GM23248 (cell line): Measurements from ENCODE around the gene SLC12A4. TPM values are rescaled to one million over a fixed set of nuclear protein-coding genes. Genes with fewer than 3 reads are reported as not detected.

ENCODE experiments used
- DNase-seq: peaks from one replicate; pipeline ENCODE4 v3.0.0-alpha.2; 2015
- H2AFZ ChIP-seq: fragments of 200-600 bp; sonication (generic); 2 replicates; pipeline ENCODE4 v1.6.1; 2016; ENCODE audit warnings: antibody characterized with exemption
- H3F3A ChIP-seq: fragments of 200-600 bp; sonication (generic); 2 replicates; pipeline ENCODE4 v1.6.1; 2016; ENCODE audit warnings: mild to moderate bottlenecking, antibody characterized with exemption, mixed run types; ENCODE audit not compliant: insufficient read depth
- H3K27ac ChIP-seq: fragments of 200-600 bp; sonication (generic); 2 replicates; pipeline ENCODE4 v1.5.1; 2016; ENCODE audit warnings: mild to moderate bottlenecking
- H3K27me3 ChIP-seq: fragments of 200-600 bp; sonication (generic); replicated peaks from 2 replicates; pipeline ENCODE4 v1.6.1; 2016; ENCODE audit warnings: mild to moderate bottlenecking; ENCODE audit not compliant: insufficient read depth
- H3K36me3 ChIP-seq: fragments of 200-600 bp; sonication (generic); 2 replicates; pipeline ENCODE4 v1.6.1; 2016; ENCODE audit warnings: low read depth, mild to moderate bottlenecking
- H3K4me1 ChIP-seq: fragments of 200-600 bp; sonication (generic); 2 replicates; pipeline ENCODE4 v1.6.1; 2016; ENCODE audit warnings: mild to moderate bottlenecking; ENCODE audit not compliant: insufficient read depth
- H3K4me2 ChIP-seq: fragments of 200-600 bp; sonication (generic); one replicate; pipeline ENCODE4 v1.6.1; 2016; ENCODE audit warnings: mild to moderate bottlenecking; ENCODE audit not compliant: unreplicated experiment
- H3K4me3 ChIP-seq: fragments of 200-600 bp; sonication (generic); 2 replicates; pipeline ENCODE4 v1.5.1; 2016; ENCODE audit warnings: mild to moderate bottlenecking
- H3K79me2 ChIP-seq: fragments of 200-600 bp; sonication (generic); 2 replicates; pipeline ENCODE4 v1.6.1; 2016; ENCODE audit warnings: mild to moderate bottlenecking; ENCODE audit not compliant: insufficient read depth
- H3K9ac ChIP-seq: fragments of 200-600 bp; sonication (generic); 2 replicates; pipeline ENCODE4 v1.6.1; 2016; ENCODE audit warnings: mild to moderate bottlenecking
- H3K9me2 ChIP-seq: fragments of 200-600 bp; sonication (generic); 2 replicates; pipeline ENCODE4 v1.6.1; 2016; ENCODE audit warnings: mixed run types, mild to moderate bottlenecking, moderate library complexity; ENCODE audit not compliant: insufficient read depth
- H3K9me3 ChIP-seq: fragments of 200-600 bp; sonication (generic); one replicate; pipeline ENCODE4 v1.6.1; 2017; ENCODE audit warnings: low read depth
- H4K20me1 ChIP-seq: fragments of 200-600 bp; sonication (generic); 2 replicates; pipeline ENCODE4 v1.6.0; 2016; ENCODE audit not compliant: insufficient read depth
- EZH2 ChIP-seq: fragments of 200-600 bp; sonication (generic); IDR thresholded peaks from 2 replicates; pipeline ENCODE4 v1.6.1; 2018; ENCODE audit warnings: antibody characterized with exemption, mild to moderate bottlenecking; ENCODE audit not compliant: insufficient read depth, poor library complexity, severe bottlenecking
- EZH2phosphoT487 ChIP-seq: fragments of 200-600 bp; sonication (generic); IDR thresholded peaks from 2 replicates; pipeline ENCODE4 v1.6.1; 2018; ENCODE audit warnings: antibody characterized with exemption, moderate library complexity, mild to moderate bottlenecking, low read depth; ENCODE audit not compliant: insufficient read depth
- WGBS, 2 experiments: methylation state at CpG; one replicate each; pipeline ENCODE4 v1.1.6; 2015 to 2017; ENCODE audit warnings: low lambda C conversion rate in 2 of 2, low coverage in 1 of 2; ENCODE audit errors: missing lambda C conversion rate in 2 of 2; 5-methylcytosine and 5-hydroxymethylcytosine counted together
- in situ Hi-C: fragments of 300-500 bp; cut with MboI; formaldehyde crosslinking; loops from 2 replicates; pipeline ENCODE4 v1.15.0; 2020
- polyA plus RNA-seq: library from polyadenylated mRNA; unstranded; fragments of >200 nt; fragmentation: Nextera tagmentation; extraction: Ambion mirVana; gene quantifications from 2 replicates; pipeline ENCODE4 v1.2.1, GENCODE V29; 2016
- total RNA-seq: library from RNA; depleted of rRNA; stranded (reverse); fragments of >200 nt; shearing (Covaris generic); gene quantifications from 2 replicates; pipeline ENCODE4 v1.2.3, GENCODE V29; 2014

SLC12A4 gene
- total and polyA plus RNA-seq, 2 experiments from 2014 or later = 63.0 to 101 TPM

GRCh38 chr16:67926181-67926750 lies 42.2 kb downstream of the SLC12A4 start:
- in situ Hi-C loops = loop anchor here (10.0 kb wide), 1 partner anchor 111 kb away; no protein-coding TSS in a partner anchor
- no peaks in the 10 kb centered on the region for H4K20me1 ChIP-seq
- no peak overlapping the region for H3K9ac ChIP-seq
- no peak overlapping the region for H2AFZ ChIP-seq
- H3K4me1 ChIP-seq = no peaks in the 10 kb centered on the region
- no peak overlapping the region for H3K27ac ChIP-seq
- H3K4me2 ChIP-seq = no peak overlapping the region
- H3K4me3 ChIP-seq = no peak overlapping the region
- H3K79me2 ChIP-seq = peaks cover 23% of the 10 kb centered on the region
- no peaks in the 10 kb centered on the region for H3K36me3 ChIP-seq
- no peaks in the 10 kb centered on the region for H3F3A ChIP-seq
- H3K9me2 ChIP-seq = no peaks in the 10 kb centered on the region
- TF ChIP-seq EZH2phosphoT487 (no peak), EZH2 (no peak)
- 65 to 70% methylated on average over 13 of the region's 13 CpGs for WGBS, 2 experiments
- no peaks in the 10 kb centered on the region for H3K27me3 ChIP-seq
- DNase-seq = no peak
- H3K9me3 ChIP-seq = no peaks in the 10 kb centered on the region

GRCh38 chr16:67924140-67924906 lies 44.1 kb downstream of the SLC12A4 start:
- Histone ChIP-seq H3K9me2 (no peaks in the 10 kb centered on the region), H3K27ac (no peak overlapping the region), H3K36me3 (no peaks in the 10 kb centered on the region), H3K9ac (no peak overlapping the region), H2AFZ (no peak overlapping the region), H3F3A (no peaks in the 10 kb centered on the region), H3K4me3 (no peak overlapping the region), H3K9me3 (no peaks in the 10 kb centered on the region), H4K20me1 (peaks cover 5% of the 10 kb centered on the region; the same call in 1 of the 2 replicates), H3K27me3 (no peaks in the 10 kb centered on the region), H3K79me2 (peaks cover 42% of the 10 kb centered on the region), H3K4me1 (no peaks in the 10 kb centered on the region), H3K4me2 (no peak overlapping the region)
- no peak for DNase-seq
- in situ Hi-C loops = loop anchor here (10.0 kb wide), 1 partner anchor 110 kb away; no protein-coding TSS in a partner anchor
- WGBS, 2 experiments = 92 to 97% methylated on average over 10 of the region's 10 CpGs
- no peak for TF ChIP-seq EZH2phosphoT487
- TF ChIP-seq EZH2 = no peak

- Histone ChIP-seq H2AFZ (no peak overlapping the region), H4K20me1 (peaks cover 11% of the 10 kb centered on the region; the same call in 1 of the 2 replicates), H3K27ac (no peak overlapping the region), H3K9me2 (no peaks in the 10 kb centered on the region), H3K4me2 (no peak overlapping the region), H3K9me3 (no peaks in the 10 kb centered on the region), H3F3A (no peaks in the 10 kb centered on the region), H3K79me2 (peaks cover 50% of the 10 kb centered on the region), H3K36me3 (no peaks in the 10 kb centered on the region), H3K9ac (no peak overlapping the region), H3K4me1 (no peaks in the 10 kb centered on the region), H3K27me3 (no peaks in the 10 kb centered on the region), H3K4me3 (no peak overlapping the region)
- 92 to 94% methylated on average over 10 of the region's 10 CpGs for WGBS, 2 experiments
- DNase-seq = no peak
- in situ Hi-C loops = loop anchor here (10.0 kb wide), 1 partner anchor 109 kb away; no protein-coding TSS in a partner anchor
- TF ChIP-seq EZH2 (no peak), EZH2phosphoT487 (no peak)
Measured at GRCh38 chr16:67923414-67924116, 44.9 kb downstream of the SLC12A4 start.

GRCh38 chr16:67922740-67923139 lies 45.7 kb downstream of the SLC12A4 start:
- Histone ChIP-seq H3K4me2 (no peak overlapping the region), H3K27ac (no peak overlapping the region), H3K9ac (no peak overlapping the region), H3K79me2 (peaks cover 51% of the 10 kb centered on the region), H3K4me3 (no peak overlapping the region), H2AFZ (no peak overlapping the region), H4K20me1 (peaks cover 16% of the 10 kb centered on the region; the same call in 1 of the 2 replicates), H3K36me3 (no peaks in the 10 kb centered on the region), H3K4me1 (peaks cover 6% of the 10 kb centered on the region), H3K27me3 (no peaks in the 10 kb centered on the region), H3K9me3 (no peaks in the 10 kb centered on the region), H3K9me2 (no peaks in the 10 kb centered on the region), H3F3A (peaks cover 7% of the 10 kb centered on the region)
- TF ChIP-seq EZH2 = no peak
- no peak for TF ChIP-seq EZH2phosphoT487
- WGBS, 2 experiments = 64 to 73% methylated on average over 8 of the region's 8 CpGs
- in situ Hi-C loops = loop anchor here (10.0 kb wide), 1 partner anchor 108 kb away; no protein-coding TSS in a partner anchor
- no peak for DNase-seq
